ENCODE data around the gene CNIH3.

The CNIH3 gene

GRCh38 chr1:224749916-224750315, 133.8 kb downstream of the CNIH3 start:
- no peak for DNase-seq

DNA sequence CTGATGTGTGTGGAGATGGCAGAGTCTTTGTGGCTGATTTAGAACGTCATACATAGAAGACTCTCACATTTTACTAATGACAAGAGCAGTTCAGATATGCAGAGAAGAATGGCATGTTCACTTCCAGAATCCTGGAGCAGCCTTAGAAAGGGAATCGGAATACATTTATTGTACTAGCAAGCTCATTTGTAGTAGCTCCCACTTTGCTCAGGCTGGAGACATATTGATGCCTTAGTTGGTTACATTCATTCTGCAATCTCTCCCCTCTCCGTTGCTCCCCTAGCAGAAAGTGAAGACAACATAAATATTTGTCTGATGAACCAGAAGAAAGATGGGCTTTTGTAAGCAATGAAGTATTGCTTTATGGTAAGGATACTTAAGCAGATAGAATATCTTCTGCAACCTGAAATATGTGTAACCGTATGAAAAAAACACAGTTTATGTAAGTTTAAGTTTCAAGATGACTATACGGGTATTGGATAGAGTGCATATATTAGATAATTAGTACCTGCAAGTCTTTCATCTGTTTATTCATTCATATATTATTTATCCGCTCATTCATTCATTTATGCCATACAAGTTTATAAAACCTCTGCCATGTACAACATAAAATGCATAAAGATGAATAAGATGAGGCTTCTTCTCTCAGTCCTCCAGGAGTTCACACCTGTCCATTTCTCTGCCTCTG, 135.7 kb downstream of the CNIH3 start:
- no peak for DNase-seq

GRCh38 chr1:224753491-224753890, 137.4 kb downstream of the CNIH3 start:
- DNase-seq = no peak

GRCh38 chr1:224755586-224755985, 139.5 kb downstream of the CNIH3 start:
- no peak for DNase-seq

DNA sequence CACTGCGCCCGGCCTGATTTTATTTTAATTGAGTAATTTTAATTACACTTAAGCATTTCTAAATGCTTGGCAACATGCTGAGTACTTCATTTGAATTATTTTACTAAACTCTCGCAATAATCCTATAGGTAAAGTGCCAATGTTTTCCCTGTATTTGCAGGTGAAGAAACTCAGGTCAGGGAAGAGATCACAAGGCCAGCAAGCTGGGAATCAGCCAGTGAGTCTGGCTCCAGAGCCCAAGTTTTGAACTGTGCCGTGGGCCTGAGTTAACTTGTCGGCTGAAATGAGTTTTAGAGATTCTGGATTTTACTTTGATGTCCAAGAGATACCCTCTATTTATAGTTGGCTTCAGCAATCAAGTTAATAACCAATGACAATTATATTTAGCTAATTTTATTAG, 141.4 kb downstream of the CNIH3 start:
- no peak for DNase-seq

DNA sequence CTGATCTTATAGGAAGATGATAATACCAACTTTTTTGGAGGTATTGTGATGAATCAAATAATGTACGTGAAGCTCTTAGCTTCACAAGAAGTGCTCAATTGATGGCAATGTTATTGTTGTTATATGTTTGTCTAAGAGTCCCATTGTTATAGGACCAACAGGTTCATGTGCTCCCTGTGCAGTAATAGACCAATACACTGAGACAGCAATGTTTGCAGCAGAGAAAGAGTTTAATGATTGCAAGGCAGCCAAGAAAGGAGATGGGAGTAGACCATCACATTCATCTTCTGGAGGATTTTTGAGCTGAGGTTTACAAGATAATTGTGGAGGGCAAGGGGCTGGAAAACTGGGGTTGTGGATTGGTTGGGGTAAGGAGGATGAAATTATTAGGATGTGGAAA, 143.0 kb downstream of the CNIH3 start:
- DNase-seq = no peak

GRCh38 chr1:224759681-224760091, 143.6 kb downstream of the CNIH3 start:
- DNase-seq = no peak

DNA sequence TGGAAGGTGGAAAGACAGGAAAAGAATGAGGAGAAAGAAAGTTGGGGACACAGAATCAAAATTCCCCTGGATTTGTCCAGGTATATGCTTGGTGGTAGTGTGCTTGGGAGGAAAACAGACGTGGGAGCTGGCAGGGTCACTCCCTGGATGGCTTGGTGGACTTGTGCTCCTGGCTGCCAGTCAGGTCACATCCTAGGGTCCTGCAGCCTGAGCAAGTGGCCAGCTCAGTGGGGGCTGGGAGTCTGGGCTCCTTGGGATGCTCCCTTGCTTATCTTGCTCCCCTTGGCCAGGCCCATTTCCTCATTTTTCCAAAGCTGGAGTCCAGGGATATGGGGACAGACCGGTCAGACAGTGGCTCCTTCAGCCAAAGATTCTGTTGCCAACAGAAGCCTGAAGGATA, 144.0 kb downstream of the CNIH3 start:
- no peak for DNase-seq

DNA sequence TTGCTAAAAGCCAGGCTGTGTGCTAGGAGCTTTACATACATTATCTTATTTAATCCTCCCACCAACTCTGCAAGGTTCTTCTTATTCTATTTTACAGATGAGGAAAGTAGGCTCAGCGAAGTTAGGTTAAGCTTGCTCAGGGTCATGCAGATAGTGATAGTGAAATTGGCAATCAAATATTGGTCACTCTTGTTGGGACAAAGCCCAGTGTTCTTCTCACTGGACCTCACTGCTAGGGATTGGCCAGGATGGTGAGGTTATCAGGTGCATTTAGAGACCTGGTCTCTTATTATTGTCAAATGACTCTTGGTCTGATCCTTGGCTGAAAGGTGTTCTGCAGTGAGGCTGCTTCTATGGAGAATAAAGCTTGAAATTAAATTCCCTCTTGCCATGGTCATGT, 145.1 kb downstream of the CNIH3 start:
- no peak for DNase-seq

- DNase-seq = no peak
Observed at GRCh38 chr1:224762046-224762445, 145.9 kb downstream of the CNIH3 start.

DNA sequence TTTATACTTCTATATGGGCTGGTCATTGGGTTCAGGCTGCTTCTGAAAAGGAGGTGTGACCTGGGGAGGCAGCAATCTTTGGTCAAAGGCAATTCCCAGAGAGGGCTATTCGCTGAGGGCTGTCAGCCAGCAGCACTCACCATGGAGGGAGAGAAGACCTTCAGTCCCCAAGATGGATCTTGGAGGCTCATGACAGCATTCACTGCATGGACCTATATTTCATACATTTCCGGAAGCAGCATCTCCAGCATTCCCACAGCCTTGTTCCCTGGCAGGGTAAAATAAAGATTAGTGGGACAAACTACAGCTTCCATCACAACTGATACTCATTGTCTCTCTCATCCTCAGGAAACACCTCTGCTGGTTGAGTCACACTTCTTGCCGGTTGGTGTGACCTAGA, 146.6 kb downstream of the CNIH3 start:
- DNase-seq = no peak

DNA sequence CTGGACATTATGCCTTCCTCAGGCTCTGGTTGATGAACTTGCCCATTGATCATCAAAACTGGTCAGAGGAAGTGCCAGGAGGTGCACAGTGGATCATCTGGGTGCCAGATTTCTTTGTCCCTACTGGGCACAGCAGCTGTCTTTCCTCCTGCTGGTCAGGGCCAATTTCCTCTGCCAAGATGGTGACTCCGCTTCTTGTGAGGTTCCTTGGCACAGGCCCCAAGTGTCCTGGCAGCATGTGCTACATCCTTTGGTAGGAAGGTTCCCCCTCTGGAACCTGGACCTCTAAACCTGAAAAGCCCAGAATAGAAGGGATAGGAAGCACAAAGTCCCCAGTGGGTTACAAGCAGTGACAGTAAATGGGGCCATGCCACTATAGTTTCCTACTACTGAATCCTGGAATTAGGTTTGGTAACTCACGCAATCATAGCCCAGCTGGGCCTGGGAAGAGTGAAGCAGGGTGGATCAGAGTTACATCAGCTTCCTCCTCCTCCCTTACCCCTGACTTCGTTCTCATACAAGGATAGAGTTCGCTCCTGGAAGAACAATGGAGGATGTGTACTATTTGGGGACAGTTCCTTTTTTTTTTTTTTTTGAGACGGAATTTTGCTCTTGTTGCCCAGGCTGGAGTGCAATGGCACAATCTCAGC, 147.1 kb downstream of the CNIH3 start:
- no peak for DNase-seq

DNA sequence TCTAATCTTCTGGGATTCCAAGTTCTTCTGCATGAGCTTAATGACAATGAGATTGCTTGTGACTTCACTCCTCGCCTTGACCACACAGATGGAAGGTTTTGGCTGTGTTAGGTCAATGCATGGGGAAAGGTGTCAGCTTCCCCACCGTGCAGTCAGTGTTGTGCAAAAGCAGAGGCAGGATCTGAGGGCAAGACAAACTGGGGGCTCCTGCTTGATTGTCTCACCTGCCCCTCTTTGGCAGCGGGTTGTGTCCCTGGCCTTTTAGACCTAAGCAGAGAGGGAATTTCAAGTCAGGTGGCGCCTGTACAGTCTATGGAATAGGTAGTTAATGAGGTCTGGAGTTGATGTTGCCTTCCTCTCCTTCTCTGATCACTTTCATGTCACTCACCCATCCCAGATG, 150.1 kb downstream of the CNIH3 start:
- no peak for DNase-seq

DNA sequence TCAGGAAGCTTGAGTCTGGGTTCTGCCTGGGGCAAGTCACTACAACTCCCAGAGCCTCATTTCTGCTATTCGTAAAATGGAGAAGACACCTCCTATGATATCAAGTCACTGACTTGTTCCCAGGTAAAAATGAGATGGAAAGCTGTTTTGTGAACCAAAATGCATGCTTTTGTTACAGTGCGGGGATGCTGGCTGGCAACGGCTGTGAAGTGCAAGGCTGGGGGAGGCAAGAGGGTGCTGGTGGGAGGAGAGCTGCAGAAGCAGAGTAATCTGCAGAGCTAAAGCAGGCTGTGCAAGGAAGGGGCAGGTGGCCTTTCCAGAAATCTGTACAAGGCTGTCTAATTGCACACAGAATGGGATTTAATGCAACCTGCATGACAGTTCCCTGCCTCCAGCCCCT, 150.9 kb downstream of the CNIH3 start:
- no peak for DNase-seq

- no peak for DNase-seq
Observed at GRCh38 chr1:224767676-224768075, 151.6 kb downstream of the CNIH3 start.

DNA sequence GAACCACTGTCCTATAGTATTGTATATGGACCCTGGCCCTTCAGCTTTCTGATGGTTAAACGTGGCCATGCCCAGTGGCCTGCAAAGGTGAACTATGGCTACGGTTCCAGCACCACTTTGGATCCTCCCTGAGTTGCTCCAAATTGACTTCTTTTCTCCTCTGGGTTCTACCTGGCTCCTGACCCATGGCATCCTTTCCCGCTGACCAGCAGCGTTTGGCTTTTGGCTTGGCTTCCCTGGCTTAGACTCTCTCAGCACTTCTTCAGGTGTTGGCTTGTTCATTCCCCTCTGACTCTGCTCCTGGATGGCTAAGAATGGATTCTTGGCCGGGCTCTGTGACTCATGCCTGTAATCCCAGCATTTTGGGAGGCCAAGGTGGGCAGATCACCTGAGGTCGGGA, 152.9 kb downstream of the CNIH3 start:
- DNase-seq = no peak

DNA sequence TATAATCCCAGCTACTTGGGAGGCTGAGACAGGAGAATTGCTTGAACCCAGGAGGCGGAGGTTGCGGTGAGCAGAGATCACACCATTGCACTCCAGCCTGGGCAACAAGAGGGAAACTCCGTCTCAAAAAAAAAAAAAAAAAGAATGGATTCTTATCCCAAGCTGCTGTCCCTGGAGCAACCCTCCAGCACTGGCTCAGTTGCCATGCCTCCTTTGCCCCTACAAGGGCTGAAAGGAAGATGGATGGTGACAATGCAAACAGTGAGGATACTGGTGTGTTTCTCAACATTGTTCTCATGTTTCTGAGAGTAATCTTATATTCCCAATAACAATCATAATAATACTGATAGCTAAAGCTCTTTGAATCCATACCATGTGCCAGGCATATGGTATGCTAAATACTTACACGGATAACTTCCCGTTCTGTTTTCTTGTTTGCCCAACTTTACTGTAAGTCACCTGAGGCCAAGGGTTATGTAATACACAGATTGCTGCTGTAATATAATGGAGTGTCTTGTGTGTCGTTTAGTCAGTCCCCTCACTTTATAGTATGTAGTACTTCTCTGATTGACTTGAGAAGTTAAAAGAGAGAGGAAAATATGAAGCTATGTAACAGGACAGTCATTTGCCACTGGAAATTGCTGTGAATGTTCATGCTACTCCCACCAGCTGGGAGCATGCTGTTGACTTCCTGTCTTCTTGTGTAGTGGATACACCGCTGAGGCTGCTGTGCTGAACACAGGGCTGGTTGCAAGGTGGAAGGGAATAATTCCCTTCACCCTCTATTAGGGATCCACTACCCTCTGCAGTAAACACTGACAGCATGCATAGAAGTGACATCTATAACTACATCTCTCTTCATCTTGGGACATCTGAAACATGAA, 153.6 kb downstream of the CNIH3 start:
- DNase-seq = no peak

DNA sequence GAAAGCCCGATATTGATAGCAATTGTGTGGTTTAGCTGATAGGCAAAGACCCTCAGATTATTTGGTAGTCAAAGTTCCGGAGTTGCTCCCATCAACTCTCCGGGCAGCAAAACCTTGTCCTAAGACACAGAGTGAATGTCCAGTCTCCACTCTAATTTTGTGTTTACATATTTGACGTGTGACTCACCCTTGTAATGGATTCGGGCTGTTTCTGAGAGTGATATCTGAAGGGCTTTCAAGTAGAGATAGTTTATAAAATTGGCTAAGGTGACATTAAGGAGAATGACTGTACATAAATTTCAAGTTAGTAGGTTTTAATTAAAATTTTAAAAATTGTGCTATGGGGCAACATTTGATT, 154.2 kb downstream of the CNIH3 start:
- DNase-seq = no peak

DNA sequence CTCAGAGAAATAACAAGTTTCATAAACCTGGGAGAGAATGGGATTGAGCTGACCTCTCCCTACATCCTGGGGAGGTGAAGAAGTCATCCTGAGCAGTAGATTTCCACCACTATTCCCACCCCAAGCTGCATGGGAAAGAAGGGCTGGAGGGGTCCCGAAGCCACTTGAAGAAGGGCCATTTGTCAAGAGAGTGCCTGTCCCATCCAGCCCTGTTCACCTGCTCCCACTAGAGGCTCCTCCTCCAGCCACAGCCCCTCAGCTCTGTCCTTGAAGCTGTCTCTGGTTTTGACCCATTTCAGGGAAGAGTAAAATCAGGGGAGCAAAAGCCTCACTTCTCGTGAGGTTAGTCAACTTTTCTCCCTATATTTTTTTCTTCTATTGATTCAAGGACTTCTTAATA, 157.5 kb downstream of the CNIH3 start:
- no peak for DNase-seq

DNA sequence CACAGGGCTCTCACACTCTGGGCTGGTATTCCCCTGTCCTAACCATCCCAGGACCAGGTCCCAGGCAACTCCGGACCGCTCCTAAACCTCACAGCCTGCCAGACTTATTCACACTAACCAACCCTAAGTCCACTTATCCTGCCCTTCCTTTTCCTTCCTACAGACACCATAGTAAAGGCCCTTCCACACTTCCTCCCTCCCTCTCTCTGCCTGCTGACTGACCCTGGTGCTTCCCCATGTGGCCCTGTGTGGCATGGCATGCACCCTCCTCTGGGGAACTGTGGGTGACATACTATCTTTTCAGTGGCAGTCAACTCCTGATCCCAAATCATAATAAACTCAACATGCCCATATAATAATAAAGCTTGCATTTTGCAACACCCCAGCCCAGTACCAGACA, 158.3 kb downstream of the CNIH3 start:
- no peak for DNase-seq

DNA sequence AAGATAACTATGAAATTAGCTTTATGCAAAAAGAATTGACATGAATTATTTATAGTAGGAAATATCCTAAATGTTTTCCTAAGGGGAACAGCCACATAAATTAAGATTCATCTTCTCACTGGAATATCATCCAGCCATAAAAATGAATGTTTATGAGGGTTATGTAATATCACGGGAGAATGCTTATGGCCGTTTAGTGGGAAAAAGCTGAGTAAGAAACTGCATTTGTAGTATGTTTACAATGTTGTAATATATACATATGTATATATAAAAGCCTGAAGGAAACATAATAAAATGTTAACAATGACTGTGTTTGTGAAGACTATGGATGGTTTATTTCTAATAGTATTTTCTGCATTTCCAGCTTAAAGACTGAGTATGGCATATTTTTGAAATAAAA, 161.1 kb downstream of the CNIH3 start:
- DNase-seq = no peak

DNA sequence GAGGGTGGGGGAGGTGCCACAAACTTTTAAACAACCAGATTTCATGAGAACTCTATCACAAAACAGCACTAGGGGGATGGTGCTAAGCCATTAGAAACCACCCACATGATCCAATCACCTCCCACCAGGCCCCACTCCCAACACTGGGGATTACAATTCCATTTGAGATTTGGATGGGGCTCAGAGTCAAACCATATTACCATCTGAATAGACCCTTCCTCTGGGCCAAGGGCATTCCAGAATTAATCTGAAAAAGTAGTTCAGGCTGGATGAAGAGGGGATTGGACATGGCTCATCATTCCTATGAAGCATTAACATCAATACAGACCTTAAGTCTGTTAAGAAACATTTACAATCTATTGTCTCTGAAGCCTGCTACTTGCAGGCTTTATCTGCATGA, 163.4 kb downstream of the CNIH3 start:
- no peak for DNase-seq

GRCh38 chr1:224780736-224781135, 164.6 kb downstream of the CNIH3 start:
- DNase-seq = no peak

GRCh38 chr1:224781800-224782199, 165.7 kb downstream of the CNIH3 start:
- DNase-seq = no peak
